Upper lobe of left lung (tissue), 6 donors: ENCODE results near the gene RAB33B. TPM values are rescaled to one million over a fixed set of nuclear protein-coding genes. Genes with fewer than 3 reads are reported as not detected.

Experiments used
- ATAC-seq, 2 donors: fragments of 200-7000 bp; cut with Tn5 transposase; one replicate each; pipeline ENCODE4 v1.9.1; 2022; ENCODE audit warnings: mild to moderate bottlenecking in 2 of 2, moderate library complexity in 2 of 2; ENCODE audit not compliant: low FRiP score in 2 of 2
- DNase-seq, 2 donors: peaks; one replicate each; pipeline ENCODE4 v3.0.0-alpha.2; 2019 to 2020
- H3K27ac ChIP-seq, 4 donors: fragments of 200-600 bp; sonication (generic); one replicate each; pipeline ENCODE4 v1.5.1; 2016 to 2019
- H3K27me3 ChIP-seq, 4 donors: fragments of 200-600 bp; sonication (generic); one replicate each; pipeline ENCODE4 v1.5.1; 2017 to 2019
- H3K36me3 ChIP-seq, 4 donors: fragments of 200-600 bp; sonication (generic); one replicate each; pipeline ENCODE4 v1.5.1; 2016 to 2019
- H3K4me1 ChIP-seq, 4 donors: fragments of 200-600 bp; sonication (generic); one replicate each; pipeline ENCODE4 v1.5.1; 2018 to 2019
- H3K4me3 ChIP-seq, 4 donors: fragments of 200-600 bp; sonication (generic); one replicate each; pipeline ENCODE4 v1.5.1; 2017 to 2019; ENCODE audit warnings: mild to moderate bottlenecking in 2 of 4, moderate library complexity in 1 of 4
- H3K9me3 ChIP-seq, 4 donors: fragments of 200-600 bp; sonication (generic); one replicate each; pipeline ENCODE4 v1.5.1; 2018 to 2019
- EP300 ChIP-seq, 4 donors: sonication (generic); formaldehyde crosslinking; IDR thresholded peaks; one replicate each; pipeline ENCODE4 v1.5.1; 2017; ENCODE audit warnings: antibody characterized with exemption in 4 of 4, control low read depth in 2 of 4
- POLR2A ChIP-seq, 4 donors: fragments of 450-650 bp; IDR thresholded peaks; one replicate each; pipeline ENCODE4 v1.5.1; 2016 to 2017; ENCODE audit warnings: antibody characterized with exemption in 4 of 4, mild to moderate bottlenecking in 2 of 4
- POLR2AphosphoS5 ChIP-seq, 2 donors: sonication (generic); formaldehyde crosslinking; IDR thresholded peaks; one replicate each; pipeline ENCODE4 v1.5.1; 2017; ENCODE audit warnings: antibody characterized with exemption in 2 of 2
- WGBS, 2 donors: methylation state at CpG; one replicate each; pipeline ENCODE4 v1.1.5; 2017 to 2018; 5-methylcytosine and 5-hydroxymethylcytosine counted together
- total RNA-seq, 6 donors: library from RNA; depleted of rRNA in 4 of 6; stranded (reverse); fragments of >200 nt in 4 of 6; gene quantifications; one replicate each; pipeline versions ENCODE4 v1.1.0 to v1.2.1, GENCODE V29; 2016 to 2021
- TF ChIP-seq, protein P1 (sequence below), 6 experiments: fragments of 450-650 bp in 4 of 6; fragments of 200-600 bp in 2 of 6; sonication (generic) in 2 of 6; IDR thresholded peaks; one replicate each; pipeline ENCODE4 v1.5.1; 2016 to 2019; ENCODE audit warnings: antibody characterized with exemption in 6 of 6
- donor health status: DM: no; HTN: no; CAD: no; lungs with moderate emphysema.
- donor health status: DM: no; HTN: yes; CAD: no; lungs with severe emphysema.

The RAB33B gene
- total RNA-seq, 6 donors from 2014 or later = 8.3 to 19.1 (median 9.4) TPM

DNA sequence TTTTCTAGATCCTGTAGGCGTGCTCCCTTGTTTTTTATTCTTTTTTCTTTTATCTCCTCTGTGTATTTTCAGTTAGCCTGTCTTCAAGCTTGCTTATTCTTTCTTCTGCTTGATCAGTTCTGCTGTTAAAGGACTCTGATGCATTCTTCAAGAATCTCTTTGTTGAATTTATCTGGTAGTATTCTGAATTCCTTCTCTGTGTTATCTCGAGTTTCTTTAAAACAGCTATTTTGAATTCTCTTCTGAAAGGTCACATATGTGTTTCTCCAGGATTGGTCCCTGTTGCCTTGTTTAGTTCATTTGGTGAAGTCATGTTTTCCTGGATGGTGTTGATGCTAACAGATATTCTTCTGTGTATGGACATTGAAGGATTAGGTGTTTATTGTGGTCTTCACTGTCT is 15.3 kb downstream of the RAB33B start:
- DNase-seq = no peak
- WGBS, 2 donors = 94 to 100% methylated on average over 2 of the region's 2 CpGs
- H3K27me3 ChIP-seq = no peaks in the 10 kb centered on the region
- peaks cover 0 to 10% (median 4%) of the 10 kb centered on the region in 4 donors for H3K4me1 ChIP-seq
- H3K4me3 ChIP-seq = no peak overlapping the region
- TF ChIP-seq EP300 (IDR thresholded peaks at IDR 0.05) (no peak), POLR2A (IDR thresholded peaks at IDR 0.05) (no peak), POLR2AphosphoS5 (IDR thresholded peaks at IDR 0.05) (no peak)
- TF ChIP-seq, protein P1, sequence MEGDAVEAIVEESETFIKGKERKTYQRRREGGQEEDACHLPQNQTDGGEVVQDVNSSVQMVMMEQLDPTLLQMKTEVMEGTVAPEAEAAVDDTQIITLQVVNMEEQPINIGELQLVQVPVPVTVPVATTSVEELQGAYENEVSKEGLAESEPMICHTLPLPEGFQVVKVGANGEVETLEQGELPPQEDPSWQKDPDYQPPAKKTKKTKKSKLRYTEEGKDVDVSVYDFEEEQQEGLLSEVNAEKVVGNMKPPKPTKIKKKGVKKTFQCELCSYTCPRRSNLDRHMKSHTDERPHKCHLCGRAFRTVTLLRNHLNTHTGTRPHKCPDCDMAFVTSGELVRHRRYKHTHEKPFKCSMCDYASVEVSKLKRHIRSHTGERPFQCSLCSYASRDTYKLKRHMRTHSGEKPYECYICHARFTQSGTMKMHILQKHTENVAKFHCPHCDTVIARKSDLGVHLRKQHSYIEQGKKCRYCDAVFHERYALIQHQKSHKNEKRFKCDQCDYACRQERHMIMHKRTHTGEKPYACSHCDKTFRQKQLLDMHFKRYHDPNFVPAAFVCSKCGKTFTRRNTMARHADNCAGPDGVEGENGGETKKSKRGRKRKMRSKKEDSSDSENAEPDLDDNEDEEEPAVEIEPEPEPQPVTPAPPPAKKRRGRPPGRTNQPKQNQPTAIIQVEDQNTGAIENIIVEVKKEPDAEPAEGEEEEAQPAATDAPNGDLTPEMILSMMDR (IDR thresholded peaks at IDR 0.05) = no peak
- H3K27ac ChIP-seq = no peak overlapping the region
- no peaks in the 10 kb centered on the region for H3K9me3 ChIP-seq
- H3K36me3 ChIP-seq = peaks cover 0 to 18% (median 9%) of the 10 kb centered on the region in 4 donors
- no peak for ATAC-seq

DNA sequence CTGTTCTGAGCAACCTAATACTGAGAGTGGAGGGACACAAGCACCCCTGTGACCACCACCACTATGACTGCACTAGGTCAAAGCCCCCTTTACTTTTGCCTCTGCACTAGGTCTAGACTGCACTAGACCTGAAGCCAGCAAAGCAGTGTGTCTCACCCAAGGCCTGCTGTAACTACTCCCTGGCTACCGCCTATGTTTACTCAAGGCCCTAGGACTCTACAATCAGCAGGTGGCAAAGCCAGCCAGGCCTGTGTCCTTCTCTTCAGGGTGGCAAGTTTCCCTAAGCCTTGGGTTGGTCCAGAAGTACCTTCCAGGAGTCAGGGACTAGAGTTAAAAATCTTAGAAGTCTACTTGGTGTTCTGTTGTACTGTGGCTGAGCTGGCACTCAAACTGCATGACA is 15.9 kb downstream of the RAB33B start:
- TF ChIP-seq, protein P1 (IDR thresholded peaks at IDR 0.05) = no peak
- no peak for TF ChIP-seq EP300 (IDR thresholded peaks at IDR 0.05)
- TF ChIP-seq POLR2A (IDR thresholded peaks at IDR 0.05) = no peak
- TF ChIP-seq POLR2AphosphoS5 (IDR thresholded peaks at IDR 0.05) = no peak
- DNase-seq (no peak), ATAC-seq (no peak)
- Histone ChIP-seq H3K36me3 (peaks cover 0 to 21% (median 9%) of the 10 kb centered on the region in 4 donors), H3K4me1 (peaks cover 0 to 10% (median 4%) of the 10 kb centered on the region in 4 donors), H3K27ac (no peak overlapping the region), H3K9me3 (no peaks in the 10 kb centered on the region), H3K4me3 (no peak overlapping the region), H3K27me3 (no peaks in the 10 kb centered on the region)
- 86 to 88% methylated on average over 1 of the region's 1 CpG for WGBS, 2 donors

DNA sequence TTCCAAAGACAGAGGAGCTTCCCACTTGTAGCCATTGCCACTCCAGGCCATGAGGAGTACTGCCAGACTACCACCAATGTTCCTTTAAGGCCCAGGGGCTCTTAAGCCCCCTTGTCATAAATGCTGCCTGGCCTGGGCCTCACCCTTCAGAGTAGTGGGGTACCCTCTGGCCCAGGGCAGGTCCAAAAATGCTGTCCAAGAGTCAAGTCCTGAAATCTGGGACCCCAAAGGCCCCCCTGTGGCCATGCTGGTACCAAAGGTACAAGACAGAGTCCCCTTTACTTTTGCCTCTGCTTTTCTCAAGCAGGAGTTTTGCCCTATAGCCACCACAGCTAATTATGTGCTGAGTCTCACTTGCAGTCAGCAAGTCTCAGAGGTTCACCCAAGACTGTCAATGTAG is 16.4 kb downstream of the RAB33B start:
- H3K9me3 ChIP-seq = no peaks in the 10 kb centered on the region
- H3K27ac ChIP-seq = no peak overlapping the region
- DNase-seq (no peak), ATAC-seq (peak in 1 of 2 donors; percentile 53)
- no peak overlapping the region for H3K4me3 ChIP-seq
- H3K4me1 ChIP-seq = peaks cover 0 to 10% (median 4%) of the 10 kb centered on the region in 4 donors
- no peaks in the 10 kb centered on the region for H3K27me3 ChIP-seq
- TF ChIP-seq POLR2AphosphoS5 (IDR thresholded peaks at IDR 0.05) = no peak
- TF ChIP-seq EP300 (IDR thresholded peaks at IDR 0.05) = no peak
- TF ChIP-seq POLR2A (IDR thresholded peaks at IDR 0.05) = no peak
- TF ChIP-seq, protein P1 (IDR thresholded peaks at IDR 0.05) = no peak
- H3K36me3 ChIP-seq = peaks cover 0 to 21% (median 9%) of the 10 kb centered on the region in 4 donors

DNA sequence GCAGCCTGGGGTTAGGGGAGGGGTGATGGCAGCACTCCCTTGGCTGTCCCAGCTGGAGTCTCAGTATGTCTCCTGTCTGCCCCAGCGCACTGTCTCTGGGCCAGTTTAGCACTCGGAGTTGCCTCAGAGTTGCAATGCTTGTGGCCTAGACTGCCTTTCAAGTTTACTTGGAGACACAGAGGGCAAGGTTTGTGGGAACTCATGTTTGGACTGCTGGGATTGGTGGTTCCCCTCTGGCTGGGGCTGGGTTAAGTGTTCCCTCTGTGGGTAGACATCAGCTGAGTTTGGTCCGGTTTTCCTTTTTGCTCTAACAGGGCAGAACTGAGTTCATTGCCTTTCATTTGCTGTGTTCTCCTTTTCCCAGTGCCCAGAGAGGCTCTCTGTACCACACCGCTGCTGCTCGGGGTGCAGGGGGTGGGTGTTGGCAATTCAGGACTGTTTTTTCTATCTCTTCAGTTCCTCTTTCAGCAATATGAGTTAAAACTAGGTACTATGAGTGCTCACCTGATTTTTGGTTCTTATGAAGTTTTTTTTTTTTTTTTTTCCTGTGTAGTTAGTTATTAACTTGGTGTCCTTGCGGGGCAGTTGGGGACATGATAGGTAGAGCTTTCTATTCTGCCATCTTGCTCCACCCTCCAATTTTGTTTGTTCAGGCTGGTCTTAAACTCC is 17.2 kb downstream of the RAB33B start:
- DNase-seq (no peak), ATAC-seq (peak; percentile 57 to 68)
- 84 to 90% methylated on average over 4 to 6 of the region's 6 CpGs for WGBS, 2 donors
- TF ChIP-seq, protein P1 (IDR thresholded peaks at IDR 0.05) = no peak
- TF ChIP-seq EP300 (IDR thresholded peaks at IDR 0.05) (no peak), POLR2AphosphoS5 (IDR thresholded peaks at IDR 0.05) (no peak), POLR2A (IDR thresholded peaks at IDR 0.05) (no peak)
- Histone ChIP-seq H3K36me3 (peaks cover 0 to 21% (median 9%) of the 10 kb centered on the region in 4 donors), H3K27ac (no peak overlapping the region), H3K9me3 (no peaks in the 10 kb centered on the region), H3K27me3 (no peaks in the 10 kb centered on the region), H3K4me3 (no peak overlapping the region), H3K4me1 (peaks cover 0 to 10% (median 4%) of the 10 kb centered on the region in 4 donors)

DNA sequence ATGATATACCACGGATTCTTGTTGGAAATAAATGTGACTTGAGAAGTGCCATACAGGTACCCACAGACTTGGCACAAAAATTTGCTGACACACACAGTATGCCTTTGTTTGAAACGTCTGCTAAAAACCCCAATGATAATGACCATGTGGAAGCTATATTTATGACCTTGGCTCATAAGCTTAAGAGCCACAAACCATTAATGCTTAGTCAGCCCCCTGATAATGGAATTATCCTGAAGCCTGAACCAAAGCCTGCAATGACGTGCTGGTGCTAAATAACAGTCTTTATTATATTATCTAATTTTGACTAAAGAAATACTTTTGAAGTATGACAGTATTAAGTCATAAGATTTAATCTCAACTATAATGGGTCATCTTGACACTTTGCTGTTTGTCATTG is 18.9 kb downstream of the RAB33B start:
- ATAC-seq (no peak), DNase-seq (no peak)
- H3K4me1 ChIP-seq = peaks cover 0 to 10% (median 4%) of the 10 kb centered on the region in 4 donors
- H3K9me3 ChIP-seq = no peaks in the 10 kb centered on the region
- H3K27ac ChIP-seq = no peak overlapping the region
- H3K27me3 ChIP-seq = no peaks in the 10 kb centered on the region
- H3K36me3 ChIP-seq = peaks cover 0 to 21% (median 9%) of the 10 kb centered on the region in 4 donors
- no peak overlapping the region for H3K4me3 ChIP-seq
- 83 to 90% methylated on average over 3 of the region's 3 CpGs for WGBS, 2 donors
- TF ChIP-seq POLR2AphosphoS5 (IDR thresholded peaks at IDR 0.05) (no peak), EP300 (IDR thresholded peaks at IDR 0.05) (no peak), POLR2A (IDR thresholded peaks at IDR 0.05) (no peak)
- TF ChIP-seq, protein P1 (IDR thresholded peaks at IDR 0.05) = no peak
